Measurements from ENCODE around the gene SMIM32. TPM values are rescaled to one million over a fixed set of nuclear protein-coding genes. Genes with fewer than 3 reads are reported as not detected.

The SMIM32 gene
- total RNA-seq, 2 donors from 2014 or later, result not detected

GRCh38 chr5:136205061-136205702 lies 12.2 kb upstream of the SMIM32 start:
- Histone ChIP-seq H3K36me3 (no peaks in the 10 kb centered on the region), H3K4me3 (no peak overlapping the region), H3K27me3 (replicated peaks; ENCODE audit: insufficient read depth) (no peaks in the 10 kb centered on the region), H3K27ac (no peak overlapping the region), H3K4me1 (ENCODE audit: control insufficient read depth in 1 of 2, low read depth in 2 of 2) (no peaks in the 10 kb centered on the region), H3K9me3 (no peaks in the 10 kb centered on the region)
- DNase-seq (ENCODE audit: low spot score) (no peak), ATAC-seq (ENCODE audit: insufficient number of reproducible peaks, low FRiP score, low read depth) (no peak)
- no peak for TF ChIP-seq CTCF (IDR thresholded peaks at IDR 0.05)

GRCh38 chr5:136203303-136203922 lies 10.5 kb upstream of the SMIM32 start:
- DNase-seq (ENCODE audit: low spot score) (no peak), ATAC-seq (ENCODE audit: insufficient number of reproducible peaks, low FRiP score, low read depth) (no peak)
- Histone ChIP-seq H3K4me1 (ENCODE audit: control insufficient read depth in 1 of 2, low read depth in 2 of 2) (no peaks in the 10 kb centered on the region), H3K27me3 (replicated peaks; ENCODE audit: insufficient read depth) (no peaks in the 10 kb centered on the region), H3K4me3 (no peak overlapping the region), H3K27ac (no peak overlapping the region), H3K36me3 (no peaks in the 10 kb centered on the region), H3K9me3 (no peaks in the 10 kb centered on the region)
- no peak for TF ChIP-seq CTCF (IDR thresholded peaks at IDR 0.05)

- no peak overlapping the region for H3K27ac ChIP-seq
- no peaks in the 10 kb centered on the region for H3K36me3 ChIP-seq
- no peak for ATAC-seq (ENCODE audit: insufficient number of reproducible peaks, low FRiP score, low read depth)
- H3K4me3 ChIP-seq, result no peak overlapping the region
- DNase-seq (ENCODE audit: low spot score), result no peak
- no peaks in the 10 kb centered on the region for H3K9me3 ChIP-seq
- no peaks in the 10 kb centered on the region for H3K4me1 ChIP-seq (ENCODE audit: control insufficient read depth in 1 of 2, low read depth in 2 of 2)
- TF ChIP-seq CTCF (IDR thresholded peaks at IDR 0.05), result no peak
- no peaks in the 10 kb centered on the region for H3K27me3 ChIP-seq (replicated peaks; ENCODE audit: insufficient read depth)
These were observed 9.7 kb upstream of the SMIM32 start for GRCh38 chr5:136202469-136203205.

GRCh38 chr5:136201870-136202269 lies 8.9 kb upstream of the SMIM32 start:
- Histone ChIP-seq H3K27ac (no peak overlapping the region), H3K9me3 (no peaks in the 10 kb centered on the region), H3K4me3 (no peak overlapping the region), H3K36me3 (no peaks in the 10 kb centered on the region), H3K27me3 (replicated peaks; ENCODE audit: insufficient read depth) (no peaks in the 10 kb centered on the region), H3K4me1 (ENCODE audit: control insufficient read depth in 1 of 2, low read depth in 2 of 2) (no peaks in the 10 kb centered on the region)
- ATAC-seq (ENCODE audit: insufficient number of reproducible peaks, low FRiP score, low read depth) (no peak), DNase-seq (ENCODE audit: low spot score) (no peak)
- no peak for TF ChIP-seq CTCF (IDR thresholded peaks at IDR 0.05)

- no peak for DNase-seq (ENCODE audit: low spot score)
These were observed 7.8 kb upstream of the SMIM32 start for GRCh38 chr5:136200761-136201160.

More at GRCh38 chr5:136200761-136201160, 7.8 kb upstream of the SMIM32 start:
- ATAC-seq (ENCODE audit: insufficient number of reproducible peaks, low FRiP score, low read depth), result no peak
- no peak overlapping the region for H3K4me3 ChIP-seq
- H3K27me3 ChIP-seq (replicated peaks; ENCODE audit: insufficient read depth), result no peaks in the 10 kb centered on the region
- peaks cover 0 to 9% of the 10 kb centered on the region in 2 donors for H3K4me1 ChIP-seq (ENCODE audit: control insufficient read depth in 1 of 2, low read depth in 2 of 2)
- no peak for TF ChIP-seq CTCF (IDR thresholded peaks at IDR 0.05)
- H3K9me3 ChIP-seq, result no peaks in the 10 kb centered on the region
- no peaks in the 10 kb centered on the region for H3K36me3 ChIP-seq
- H3K27ac ChIP-seq, result no peak overlapping the region

Measured in thoracic aorta (tissue), 2 donors.